Aorta (tissue), 5 donors: Measurements from ENCODE around the gene P3H2. TPM values are rescaled to one million over a fixed set of nuclear protein-coding genes. Genes with fewer than 3 reads are reported as not detected.
A peak's percentile ranks its signal among the peaks of the same experiment; 100 is the strongest.
"Not testable (repeated sequence)": the region's sequence is repeated elsewhere in the genome, so short reads cannot be mapped to it uniquely, and the experiment has no call there.

Experiments
- ATAC-seq: fragments of 200-7000 bp; cut with Tn5 transposase; one replicate; pipeline ENCODE4 v1.9.1; 2022; ENCODE audit warnings: moderate library complexity; ENCODE audit not compliant: low FRiP score
- DNase-seq, 2 donors: peaks; one replicate each; pipeline ENCODE4 v3.0.0-alpha.2; 2020
- H3K27ac ChIP-seq, 2 donors: one replicate each; pipeline ENCODE4 v1.5.1; 2013; ENCODE audit warnings: low read length in 2 of 2, mild to moderate bottlenecking in 2 of 2, moderate library complexity in 2 of 2, control low read depth in 1 of 2, inconsistent platforms in 1 of 2, low read depth in 1 of 2
- H3K27me3 ChIP-seq, 2 donors: one replicate each; pipeline ENCODE4 v1.6.1; 2013; ENCODE audit warnings: control low read depth in 1 of 2, low read length in 1 of 2, mild to moderate bottlenecking in 1 of 2, moderate library complexity in 1 of 2; ENCODE audit not compliant: insufficient read depth in 2 of 2, control insufficient read depth in 1 of 2
- H3K36me3 ChIP-seq, 2 donors: one replicate each; pipeline ENCODE4 v1.6.1; 2013; ENCODE audit warnings: control low read depth in 1 of 2, low read length in 1 of 2, mild to moderate bottlenecking in 1 of 2; ENCODE audit not compliant: insufficient read depth in 2 of 2, control insufficient read depth in 1 of 2
- H3K4me1 ChIP-seq, 2 donors: one replicate each; pipeline ENCODE4 v1.6.1; 2013; ENCODE audit warnings: low read length in 2 of 2, control low read depth in 1 of 2, mild to moderate bottlenecking in 1 of 2, moderate library complexity in 1 of 2; ENCODE audit not compliant: insufficient read depth in 2 of 2, control insufficient read depth in 1 of 2
- H3K4me3 ChIP-seq, 2 donors: one replicate each; pipeline ENCODE4 v1.5.1; 2013; ENCODE audit warnings: low read length in 2 of 2, control low read depth in 1 of 2, mild to moderate bottlenecking in 1 of 2
- H3K9me3 ChIP-seq: one replicate; pipeline ENCODE4 v1.6.1; 2013; ENCODE audit warnings: mild to moderate bottlenecking, low read length; ENCODE audit not compliant: control insufficient read depth
- WGBS, 2 donors: extraction: QIAGEN DNeasy Blood & Tissue Kit; methylation state at CpG; one replicate each; pipeline ENCODE4 v1.1.7; 2013; 5-methylcytosine and 5-hydroxymethylcytosine counted together
- intact Hi-C, 2 donors: fragments of 100-400 bp; cut with DNase I; formaldehyde crosslinking; loops; one replicate each; pipeline versions ENCODE4 v1.14.2 to v1.15.0; 2022
- polyA plus RNA-seq, 2 donors: library from polyadenylated mRNA; stranded (reverse); fragments of 200-250 nt; gene quantifications; one replicate each; pipeline ENCODE4 v1.2.3, GENCODE V29; 2013
- total RNA-seq, 2 donors: library from RNA; stranded (reverse); fragmentation: NEBNext Ultra II Directional; extraction: Animal tissue kit (Norgen Biotek cat#: 25700); gene quantifications; one replicate each; pipeline ENCODE4 v1.2.1, GENCODE V29; 2021
- donor health status: healthy with polysubstance abuse.
- donor health status: Bipolar disorder and iron deficiency.
- donor health status: DM: no; HTN: no; CAD: no.
- donor health status: DM: no; HTN: no; CAD: no.
- donor health status: DM: yes; HTN: yes; CAD: no.

The P3H2 gene
- total and polyA plus RNA-seq, 4 donors = 6.1 to 25.8 (median 15.7) TPM

DNA sequence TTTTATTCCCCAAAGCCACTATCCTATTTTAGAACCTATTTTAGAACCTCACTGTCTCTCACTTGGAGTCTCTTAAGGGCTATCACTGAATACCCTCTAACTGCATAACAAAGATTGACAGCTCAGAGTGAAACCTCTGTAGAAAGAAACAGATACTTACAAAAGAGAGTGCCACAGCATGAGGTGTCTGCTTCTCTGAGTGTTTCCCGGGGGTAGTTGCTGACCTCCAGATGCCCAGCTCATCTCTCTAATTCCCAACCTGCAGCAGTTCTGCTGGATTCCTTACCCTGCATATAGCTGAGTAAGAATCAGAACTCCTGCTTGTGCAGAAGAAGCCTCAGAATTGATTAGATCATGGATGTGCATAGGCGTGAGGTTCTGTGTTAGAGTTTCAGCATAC, 34.5 kb downstream of the P3H2 start:
- H3K27ac ChIP-seq = no peak overlapping the region
- H3K4me1 ChIP-seq = no peaks in the 10 kb centered on the region
- intact Hi-C loops = no loop called here
- H3K4me3 ChIP-seq = no peak overlapping the region
- no peaks in the 10 kb centered on the region for H3K27me3 ChIP-seq
- 93 to 94% methylated on average over 2 of the region's 2 CpGs for WGBS, 2 donors
- DNase-seq (no peak), ATAC-seq (no peak)
- H3K9me3 ChIP-seq = no peaks in the 10 kb centered on the region
- H3K36me3 ChIP-seq = no peaks in the 10 kb centered on the region

GRCh38 chr3:190084983-190085382, 35.7 kb downstream of the P3H2 start:
- no peaks in the 10 kb centered on the region for H3K9me3 ChIP-seq
- H3K4me1 ChIP-seq = no peaks in the 10 kb centered on the region
- intact Hi-C loops = no loop called here
- whole genome bisulfite sequencing, 2 donors = 80 to 95% methylated on average over 3 of the region's 3 CpGs
- H3K4me3 ChIP-seq = no peak overlapping the region
- ATAC-seq (no peak), DNase-seq (no peak)
- H3K27me3 ChIP-seq = no peaks in the 10 kb centered on the region
- no peaks in the 10 kb centered on the region for H3K36me3 ChIP-seq
- H3K27ac ChIP-seq = no peak overlapping the region

DNA sequence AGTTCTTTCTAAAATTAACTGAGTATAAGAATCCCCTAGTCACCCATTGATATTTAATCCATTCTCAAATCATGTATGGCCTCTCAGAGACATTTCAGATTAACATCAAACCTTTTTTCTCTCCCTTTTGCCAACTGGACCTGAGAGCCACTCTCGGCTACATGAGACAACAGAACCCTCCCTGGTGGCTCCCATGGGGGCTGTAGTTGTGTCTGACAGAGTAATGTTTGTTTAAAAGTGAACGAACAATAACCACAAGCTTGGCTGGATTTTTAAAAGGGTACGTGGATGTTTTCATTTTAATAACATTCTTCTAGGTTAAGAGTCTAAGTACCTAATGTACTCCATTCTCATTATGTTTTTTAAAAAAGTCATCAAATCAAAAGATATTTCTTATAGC, 37.1 kb downstream of the P3H2 start:
- Histone ChIP-seq H3K27me3 (no peaks in the 10 kb centered on the region), H3K27ac (no peak overlapping the region), H3K4me3 (no peak overlapping the region), H3K36me3 (no peaks in the 10 kb centered on the region), H3K4me1 (no peaks in the 10 kb centered on the region), H3K9me3 (no peaks in the 10 kb centered on the region)
- intact Hi-C loops = no loop called here
- WGBS, 2 donors = 75 to 79% methylated on average over 3 of the region's 3 CpGs
- ATAC-seq (no peak), DNase-seq (no peak)

DNA sequence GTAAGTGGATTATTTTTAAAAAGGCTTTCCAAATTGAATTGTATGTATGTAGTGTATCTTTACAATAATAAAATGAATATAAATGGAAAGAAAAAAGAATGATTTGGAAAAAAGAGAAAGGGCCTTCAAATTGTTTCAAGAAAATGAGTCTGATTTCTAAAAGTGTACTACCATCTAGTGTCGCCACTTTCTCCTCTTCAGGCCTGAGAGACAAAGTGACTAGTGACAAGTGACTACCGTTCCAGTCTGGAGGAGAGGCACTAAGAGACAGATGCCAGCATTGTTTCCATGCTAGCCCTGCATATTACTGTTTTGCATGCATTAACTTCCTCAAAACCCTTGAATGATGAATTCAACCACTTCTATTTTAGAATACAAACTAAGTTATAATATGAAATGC, 39.3 kb downstream of the P3H2 start:
- Histone ChIP-seq H3K9me3 (no peaks in the 10 kb centered on the region), H3K36me3 (no peaks in the 10 kb centered on the region), H3K4me1 (peaks cover 0 to 4% of the 10 kb centered on the region in 2 donors), H3K27ac (no peak overlapping the region), H3K27me3 (no peaks in the 10 kb centered on the region), H3K4me3 (no peak overlapping the region)
- intact Hi-C loops = no loop called here
- 90% methylated on average over 2 of the region's 2 CpGs for WGBS, 2 donors
- ATAC-seq = no peak
- no peak for DNase-seq

DNA sequence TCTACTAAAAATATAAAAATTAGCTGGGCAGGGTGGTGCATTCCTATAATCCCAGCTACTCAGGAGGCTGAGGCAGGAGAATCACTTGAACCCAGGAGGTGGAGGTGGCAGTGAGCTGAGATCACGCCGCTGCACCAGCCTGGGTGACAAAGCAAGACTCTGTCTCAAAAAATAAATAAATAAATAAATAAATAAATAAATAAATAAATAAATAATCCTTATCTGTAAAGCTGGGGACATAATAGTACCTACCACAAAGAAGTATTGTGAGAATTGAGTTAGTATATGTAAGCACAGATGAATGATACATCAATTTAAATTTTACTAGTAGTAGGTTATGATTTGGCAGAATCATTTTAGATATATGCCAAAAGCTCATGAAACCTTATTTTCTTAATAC, 41.5 kb downstream of the P3H2 start:
- intact Hi-C loops, DNase-seq, H3K27me3 ChIP-seq, H3K9me3 ChIP-seq, ATAC-seq, H3K4me1 ChIP-seq, H3K27ac ChIP-seq, H3K36me3 ChIP-seq, H3K4me3 ChIP-seq: not testable (repeated sequence)
- 98 to 99% methylated on average over 2 of the region's 2 CpGs for WGBS, 2 donors

DNA sequence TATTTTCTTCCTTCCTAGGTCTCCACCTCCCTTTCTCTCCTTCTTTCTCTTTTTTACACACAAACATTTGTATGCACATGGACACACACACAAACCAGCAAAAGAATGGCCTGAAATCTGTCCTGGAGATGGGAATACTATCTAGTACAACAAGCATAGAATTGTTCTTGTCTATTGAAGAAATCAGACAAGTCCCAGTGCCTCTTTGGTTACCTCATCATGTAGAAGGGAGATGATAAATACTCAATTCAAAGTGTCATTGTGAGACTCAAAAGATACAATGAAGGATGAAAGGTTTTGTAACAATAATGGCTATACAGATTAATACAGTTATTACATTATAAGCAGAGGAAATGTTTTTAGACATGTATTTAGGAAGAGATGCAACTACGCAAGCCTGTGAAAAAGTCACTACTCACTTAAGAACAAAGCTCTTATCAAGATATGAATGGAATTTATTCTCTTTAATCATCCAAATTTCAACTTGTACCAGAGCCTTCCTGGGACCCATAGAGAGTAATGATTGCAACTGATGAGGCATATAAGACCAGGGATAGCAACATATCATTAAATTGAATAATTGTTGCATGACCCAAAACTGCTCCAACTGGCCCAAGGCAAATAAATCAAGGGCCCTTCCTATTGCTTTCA, 43.2 kb downstream of the P3H2 start:
- Histone ChIP-seq H3K27ac (peak overlapping the region; percentile 17 to 90), H3K36me3 (no peaks in the 10 kb centered on the region), H3K4me1 (peaks cover 0 to 4% of the 10 kb centered on the region in 2 donors), H3K9me3 (no peaks in the 10 kb centered on the region), H3K27me3 (no peaks in the 10 kb centered on the region), H3K4me3 (no peak overlapping the region)
- no peak for DNase-seq
- WGBS, 2 donors = 38 to 86% methylated on average over 1 of the region's 1 CpG
- intact Hi-C loops = loop anchor here in 1 of 2 donors (2.0 kb wide), 1 partner anchor 17 kb away; no protein-coding TSS in a partner anchor
- ATAC-seq = no peak

GRCh38 chr3:190076601-190077394, 43.9 kb downstream of the P3H2 start:
- Histone ChIP-seq H3K36me3 (no peaks in the 10 kb centered on the region), H3K27me3 (no peaks in the 10 kb centered on the region), H3K4me3 (no peak overlapping the region), H3K27ac (peak overlapping the region; percentile 55 to 91), H3K9me3 (no peaks in the 10 kb centered on the region), H3K4me1 (peaks cover 0 to 4% of the 10 kb centered on the region in 2 donors)
- peak; percentile 88 for ATAC-seq
- 4% methylated on average over 1 of the region's 1 CpG for WGBS, 2 donors
- peak; percentile 71 to 75 for DNase-seq
- intact Hi-C loops = loop anchor here in 1 of 2 donors (2.0 kb wide), 1 partner anchor 18 kb away; no protein-coding TSS in a partner anchor

DNA sequence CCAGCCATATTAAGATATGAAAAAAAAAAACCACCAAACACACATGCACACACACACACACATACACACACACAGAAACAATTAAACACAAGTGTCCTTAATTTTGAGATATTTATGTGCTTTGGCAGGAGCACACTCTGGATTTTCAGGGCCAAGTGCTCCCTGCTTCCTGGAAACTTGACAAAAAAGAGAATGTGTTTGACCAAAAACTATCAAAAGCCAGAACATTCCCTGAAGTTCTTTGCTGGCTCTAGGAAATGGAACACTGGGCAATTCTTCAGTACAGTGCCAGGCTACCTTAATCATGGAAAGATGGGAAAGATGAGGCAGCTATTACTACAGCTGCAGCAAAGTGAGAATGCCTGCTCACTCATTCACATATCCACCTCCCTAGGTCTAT, 44.6 kb downstream of the P3H2 start:
- peak; percentile 74 for ATAC-seq
- H3K27ac ChIP-seq = peak overlapping the region; percentile 55 to 91

DNA sequence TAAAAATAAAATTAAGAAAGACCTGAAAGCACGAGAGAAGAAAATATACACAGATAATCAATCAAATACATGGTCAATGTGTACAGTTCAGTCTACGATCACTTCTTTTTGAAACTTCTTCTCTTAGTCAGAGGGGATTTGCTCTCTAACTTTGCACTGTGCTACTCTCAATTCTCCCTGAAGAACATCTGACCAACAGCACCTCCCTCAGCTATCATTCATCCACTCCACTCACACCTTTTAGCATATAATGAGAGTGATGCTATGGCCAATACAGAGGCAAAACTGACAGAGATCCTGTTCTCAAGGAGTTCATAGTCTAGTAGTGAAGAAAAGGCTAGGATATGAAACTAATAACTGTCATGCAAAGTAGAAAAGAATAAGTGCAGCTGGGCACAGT, 45.9 kb downstream of the P3H2 start:
- intact Hi-C loops = no loop called here
- peaks cover 0 to 4% of the 10 kb centered on the region in 2 donors for H3K4me1 ChIP-seq
- no peak overlapping the region for H3K4me3 ChIP-seq
- 70 to 100% methylated on average over 2 of the region's 2 CpGs for WGBS, 2 donors
- H3K9me3 ChIP-seq = no peaks in the 10 kb centered on the region
- H3K36me3 ChIP-seq = no peaks in the 10 kb centered on the region
- no peaks in the 10 kb centered on the region for H3K27me3 ChIP-seq
- no peak for ATAC-seq
- H3K27ac ChIP-seq = no peak overlapping the region
- DNase-seq = no peak

More for the DNA sequence above, 44.6 kb downstream of the P3H2 start:
- no peak for DNase-seq
- no peaks in the 10 kb centered on the region for H3K27me3 ChIP-seq
- intact Hi-C loops = loop anchor here in 1 of 2 donors (2.0 kb wide), 1 partner anchor 19 kb away; no protein-coding TSS in a partner anchor
- no peaks in the 10 kb centered on the region for H3K9me3 ChIP-seq
- H3K4me3 ChIP-seq = no peak overlapping the region
- H3K4me1 ChIP-seq = peaks cover 0 to 4% of the 10 kb centered on the region in 2 donors
- no peaks in the 10 kb centered on the region for H3K36me3 ChIP-seq
